ACC112 (cell line): ENCODE data around the gene NOL3.

Experiments
- H2AFZ ChIP-seq: fragments of 200-600 bp; sonication (generic); one replicate; pipeline ENCODE4 v1.6.0; 2017; ENCODE audit warnings: antibody characterized with exemption, low read length; ENCODE audit not compliant: unreplicated experiment
- H3K27ac ChIP-seq: fragments of 200-600 bp; sonication (generic); 2 replicates; pipeline ENCODE4 v1.5.1; 2014; ENCODE audit warnings: low read depth, mild to moderate bottlenecking, antibody characterized with exemption, low read length, moderate library complexity
- H3K27me3 ChIP-seq: fragments of 200-600 bp; sonication (generic); 2 replicates; pipeline ENCODE4 v1.6.1; 2014; ENCODE audit warnings: mild to moderate bottlenecking, antibody characterized with exemption, low read length, moderate library complexity, mixed read lengths; ENCODE audit not compliant: insufficient read depth
- H3K36me3 ChIP-seq: fragments of 200-600 bp; sonication (generic); 2 replicates; pipeline ENCODE4 v1.6.1; 2016; ENCODE audit warnings: mild to moderate bottlenecking, antibody characterized with exemption, low read length, moderate library complexity, mixed read lengths; ENCODE audit not compliant: insufficient read depth
- H3K4me1 ChIP-seq: fragments of 200-600 bp; sonication (generic); one replicate; pipeline ENCODE4 v1.6.1; 2016; ENCODE audit warnings: low read length, mixed read lengths; ENCODE audit not compliant: insufficient read depth, unreplicated experiment, control insufficient read depth
- H3K4me3 ChIP-seq: fragments of 200-600 bp; sonication (generic); 2 replicates; pipeline ENCODE4 v1.5.1; 2014; ENCODE audit warnings: mild to moderate bottlenecking, low read depth, low read length
- H3K79me2 ChIP-seq: fragments of 200-600 bp; sonication (generic); one replicate; pipeline ENCODE4 v1.6.0; 2016; ENCODE audit warnings: low read length; ENCODE audit not compliant: control insufficient read depth, unreplicated experiment, insufficient read depth

The NOL3 gene

DNA sequence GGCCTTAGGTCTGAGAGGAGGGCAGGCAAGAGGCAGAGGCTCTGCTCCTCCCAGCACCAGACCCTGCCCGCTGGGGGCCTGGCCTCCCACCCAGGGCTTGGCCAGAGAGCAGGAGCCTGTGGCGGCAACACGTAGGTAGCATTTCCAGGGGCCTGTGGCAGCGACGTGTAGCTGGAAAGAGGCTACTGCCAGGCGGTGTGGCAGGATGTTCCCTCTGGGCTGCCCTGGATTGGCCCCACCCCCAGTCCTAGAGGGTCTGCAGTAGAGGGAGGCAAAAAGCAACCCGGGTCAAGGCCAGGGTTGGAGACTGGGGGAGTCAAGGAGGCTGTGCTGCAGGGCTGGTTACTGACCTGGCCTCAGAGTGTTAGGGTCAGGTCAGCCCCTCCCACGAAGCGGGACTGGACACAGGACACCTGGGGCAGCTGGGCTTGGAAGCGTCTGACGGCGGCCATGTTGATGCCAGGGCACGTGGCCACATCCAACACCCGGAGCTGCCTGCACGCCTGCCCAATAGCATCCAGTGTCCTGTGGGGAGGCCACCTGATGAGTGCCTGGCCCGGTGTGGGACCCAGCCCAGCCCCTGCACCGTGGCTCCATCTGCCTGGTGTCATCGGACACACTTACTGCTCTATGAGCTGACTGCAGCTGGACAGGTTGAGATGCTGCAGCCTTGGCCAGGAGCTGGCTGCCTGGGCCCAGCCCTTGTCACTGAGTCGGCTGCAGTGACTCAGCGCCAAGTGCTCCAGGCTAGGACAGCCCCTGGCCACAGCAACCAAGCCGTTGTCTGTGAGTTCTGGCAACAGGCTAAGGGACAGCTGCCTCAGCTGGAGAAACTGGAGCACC lies 37.1 kb downstream of the NOL3 start:
- H3K27me3 ChIP-seq = no peaks in the 10 kb centered on the region
- peaks cover 25% of the 10 kb centered on the region for H3K4me1 ChIP-seq
- no peak overlapping the region for H3K4me3 ChIP-seq
- no peak overlapping the region for H2AFZ ChIP-seq
- peak overlapping the region; percentile 26 for H3K27ac ChIP-seq
- H3K79me2 ChIP-seq = no peaks in the 10 kb centered on the region
- H3K36me3 ChIP-seq = no peaks in the 10 kb centered on the region

DNA sequence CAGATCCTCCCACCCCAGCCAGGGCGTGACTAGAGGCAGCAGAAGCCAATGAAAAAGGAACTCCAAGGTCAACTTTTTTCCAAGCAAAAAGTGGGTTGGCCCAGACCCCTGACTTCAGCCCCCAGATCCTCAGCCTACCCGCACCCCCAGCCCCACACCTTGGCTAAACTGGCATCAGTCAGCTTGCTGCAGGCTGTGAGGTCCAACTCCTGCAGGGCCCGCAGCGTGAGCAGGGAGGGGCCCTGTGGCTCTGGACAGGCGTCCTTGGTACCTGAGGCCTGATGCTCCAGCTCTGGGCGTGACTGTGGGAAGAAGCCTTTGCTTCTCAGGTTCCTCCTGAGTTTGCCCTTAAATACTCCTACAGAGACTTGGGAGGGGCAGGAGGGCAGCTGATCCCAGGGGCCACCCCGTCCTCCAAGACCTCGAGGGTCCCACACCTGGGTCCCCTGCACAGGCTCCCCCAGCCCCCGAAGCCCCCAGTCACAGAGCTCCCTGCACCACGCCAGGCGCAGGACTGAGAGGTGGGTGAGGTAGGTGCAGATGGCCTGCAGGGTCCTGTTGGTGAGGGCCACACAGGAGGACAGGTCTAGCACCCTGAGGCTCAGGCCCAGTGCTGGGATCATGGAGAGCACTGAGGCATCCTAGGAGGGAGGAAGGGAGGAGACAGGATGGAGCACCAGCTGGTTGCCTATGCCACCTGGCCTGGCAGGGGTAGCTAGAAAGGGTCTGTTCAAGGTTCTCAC lies 38.0 kb downstream of the NOL3 start:
- Histone ChIP-seq H3K79me2 (no peaks in the 10 kb centered on the region), H3K27me3 (no peaks in the 10 kb centered on the region), H3K27ac (no peak overlapping the region; the same call in 1 of the 2 replicates), H3K4me3 (no peak overlapping the region), H3K4me1 (peaks cover 25% of the 10 kb centered on the region), H2AFZ (no peak overlapping the region), H3K36me3 (no peaks in the 10 kb centered on the region)

DNA sequence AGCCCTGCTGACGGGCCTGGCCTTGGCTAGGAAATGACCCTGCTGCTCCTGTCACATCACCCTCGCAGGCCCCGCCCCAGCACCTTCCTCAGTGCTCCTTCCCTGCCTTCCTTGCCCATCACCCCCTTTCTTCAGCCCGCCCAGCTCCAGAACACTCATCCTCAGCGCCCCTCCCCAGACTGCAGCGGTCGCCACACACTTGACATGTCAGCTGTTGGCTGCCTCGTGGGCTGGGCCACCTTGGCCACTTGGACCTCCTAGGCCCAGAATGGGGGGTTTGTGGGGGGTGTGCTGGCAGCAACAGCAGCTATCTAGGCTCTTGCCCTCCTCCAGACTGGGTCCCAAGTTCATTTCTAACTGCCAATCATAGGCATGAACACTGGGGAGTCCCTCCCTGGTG lies 39.2 kb downstream of the NOL3 start:
- Histone ChIP-seq H3K27me3 (no peaks in the 10 kb centered on the region), H3K79me2 (no peaks in the 10 kb centered on the region), H2AFZ (no peak overlapping the region), H3K4me1 (peaks cover 25% of the 10 kb centered on the region), H3K36me3 (no peaks in the 10 kb centered on the region), H3K27ac (no peak overlapping the region), H3K4me3 (no peak overlapping the region)

DNA sequence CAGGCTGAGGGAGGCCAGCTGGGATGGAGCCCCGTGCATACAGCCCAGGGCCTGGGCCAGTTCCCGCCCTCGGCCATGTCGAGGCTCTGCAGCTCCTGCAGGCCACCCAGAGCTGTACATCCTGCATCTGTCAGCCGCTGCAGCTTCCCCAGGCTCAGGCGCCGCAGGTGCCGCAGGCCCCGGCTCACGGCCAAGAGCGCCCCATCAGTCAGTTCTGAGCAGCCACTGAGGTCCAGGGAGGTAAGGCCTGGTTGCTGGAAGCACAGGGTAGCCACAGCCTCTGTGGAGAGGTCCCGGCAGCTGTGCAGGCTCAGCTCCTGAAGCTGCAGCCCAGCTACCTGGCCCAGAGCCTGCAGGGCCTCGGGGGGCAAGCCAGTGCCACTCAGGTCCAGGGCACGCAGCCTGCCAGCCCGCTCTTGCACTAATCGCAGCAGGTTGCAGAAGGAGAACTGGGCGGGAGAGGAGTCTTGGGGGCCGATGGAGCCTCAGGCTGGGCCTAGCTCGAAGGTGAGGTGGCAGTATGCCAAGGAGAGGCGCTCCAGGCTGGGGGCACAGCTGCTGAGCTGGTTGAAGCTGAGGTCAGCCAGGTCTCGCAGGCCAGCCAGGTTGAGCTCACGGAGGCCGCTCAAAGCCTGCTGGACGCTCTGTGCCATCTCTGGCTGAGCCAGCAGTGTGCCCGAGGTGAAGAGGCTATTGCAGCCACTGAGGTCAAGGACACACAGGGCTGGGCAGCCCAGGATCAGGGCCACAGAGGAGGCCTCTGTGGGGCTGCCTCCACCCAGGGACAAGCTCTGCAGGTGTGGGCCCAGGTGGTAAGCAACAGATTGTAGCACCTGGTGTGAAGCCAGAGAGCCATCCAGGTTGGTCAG lies 40.0 kb downstream of the NOL3 start:
- Histone ChIP-seq H3K27ac (no peak overlapping the region), H3K4me1 (peaks cover 25% of the 10 kb centered on the region), H3K36me3 (no peaks in the 10 kb centered on the region), H3K79me2 (no peaks in the 10 kb centered on the region), H3K4me3 (no peak overlapping the region), H3K27me3 (no peaks in the 10 kb centered on the region), H2AFZ (no peak overlapping the region)

DNA sequence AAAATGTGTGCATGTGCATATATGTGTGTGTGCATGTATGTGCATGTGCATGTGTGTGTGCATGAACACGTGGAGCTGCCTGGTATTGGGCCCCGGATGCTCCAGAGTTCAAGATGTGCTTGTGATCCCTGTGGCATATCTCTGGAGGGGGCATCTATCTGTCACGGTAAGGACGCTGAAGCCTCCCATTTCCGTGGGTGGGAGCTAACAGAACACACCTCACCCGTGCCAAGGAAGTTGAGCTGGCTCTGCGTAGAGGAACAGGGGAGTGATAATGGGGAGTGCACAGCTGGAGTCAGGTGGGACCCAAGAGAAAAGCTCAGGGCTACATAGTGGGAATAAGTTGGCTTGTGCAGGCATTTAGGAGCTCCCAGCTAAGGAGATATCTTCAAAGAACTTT lies 41.3 kb downstream of the NOL3 start:
- Histone ChIP-seq H3K36me3 (no peaks in the 10 kb centered on the region), H2AFZ (no peak overlapping the region), H3K79me2 (no peaks in the 10 kb centered on the region), H3K27me3 (no peaks in the 10 kb centered on the region), H3K4me3 (no peak overlapping the region), H3K27ac (no peak overlapping the region), H3K4me1 (peaks cover 19% of the 10 kb centered on the region)

DNA sequence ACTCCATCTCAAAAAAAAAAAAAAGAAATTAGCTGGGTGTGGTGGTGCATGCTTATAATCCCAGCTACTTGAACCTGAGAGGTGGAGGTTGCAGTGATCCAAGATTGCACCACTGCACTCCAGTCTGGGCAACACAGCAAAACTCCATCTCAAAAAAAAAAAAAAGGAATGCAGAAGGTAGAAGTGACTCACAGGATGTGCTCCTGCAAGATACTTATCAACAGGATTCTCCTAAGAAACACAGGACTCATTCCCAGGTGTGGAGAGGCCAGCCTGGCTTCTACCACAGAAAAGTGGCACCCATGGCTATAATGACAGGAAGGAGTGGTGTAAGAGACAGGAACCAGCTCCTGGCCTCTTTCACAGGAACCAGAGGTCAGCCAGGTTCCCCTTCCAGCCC lies 42.4 kb downstream of the NOL3 start:
- Histone ChIP-seq H3K79me2 (no peaks in the 10 kb centered on the region), H3K4me3 (no peak overlapping the region), H3K36me3 (no peaks in the 10 kb centered on the region), H2AFZ (no peak overlapping the region), H3K27me3 (no peaks in the 10 kb centered on the region), H3K27ac (no peak overlapping the region), H3K4me1 (peaks cover 15% of the 10 kb centered on the region)

DNA sequence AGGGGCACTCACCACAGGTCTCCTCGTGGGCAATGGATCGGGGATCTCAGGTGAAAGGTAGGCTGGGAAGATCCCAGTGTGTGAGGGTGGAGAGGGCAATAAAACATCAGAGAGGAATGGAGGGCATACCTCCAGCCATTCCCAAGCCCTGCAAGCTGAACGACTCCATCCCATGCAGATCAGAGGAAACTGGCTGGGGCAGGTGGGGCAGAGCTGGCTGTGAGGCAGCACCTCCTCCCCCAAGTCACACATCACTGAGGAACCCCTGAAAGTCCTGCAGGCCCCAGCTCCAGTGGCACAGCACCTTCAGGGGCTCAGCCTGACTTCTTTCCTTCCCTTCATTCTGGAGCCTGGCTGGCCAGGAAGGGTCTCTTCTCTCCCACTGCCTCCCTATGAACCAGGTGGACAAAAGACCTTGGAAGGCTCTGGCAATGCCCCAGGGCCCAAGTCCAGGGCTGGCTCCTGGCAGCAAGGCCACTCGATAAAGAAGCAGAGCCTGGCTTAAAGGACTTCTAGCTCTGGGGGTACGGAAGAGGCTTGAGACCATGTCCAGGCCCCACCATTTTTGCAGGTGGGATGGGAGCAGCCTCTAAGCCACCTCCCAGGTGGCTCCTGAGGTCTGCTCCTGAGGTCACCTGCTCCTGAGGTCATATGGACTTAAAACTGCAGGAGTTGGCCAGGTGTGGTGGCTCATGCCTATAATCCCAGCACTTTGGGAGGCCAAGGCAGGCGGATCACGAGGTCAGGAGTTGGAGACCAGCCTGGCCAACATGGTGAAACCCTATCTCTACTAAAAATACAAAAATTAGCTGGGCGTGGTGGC lies 43.1 kb downstream of the NOL3 start:
- no peak overlapping the region for H2AFZ ChIP-seq
- no peak overlapping the region for H3K27ac ChIP-seq
- no peaks in the 10 kb centered on the region for H3K79me2 ChIP-seq

DNA sequence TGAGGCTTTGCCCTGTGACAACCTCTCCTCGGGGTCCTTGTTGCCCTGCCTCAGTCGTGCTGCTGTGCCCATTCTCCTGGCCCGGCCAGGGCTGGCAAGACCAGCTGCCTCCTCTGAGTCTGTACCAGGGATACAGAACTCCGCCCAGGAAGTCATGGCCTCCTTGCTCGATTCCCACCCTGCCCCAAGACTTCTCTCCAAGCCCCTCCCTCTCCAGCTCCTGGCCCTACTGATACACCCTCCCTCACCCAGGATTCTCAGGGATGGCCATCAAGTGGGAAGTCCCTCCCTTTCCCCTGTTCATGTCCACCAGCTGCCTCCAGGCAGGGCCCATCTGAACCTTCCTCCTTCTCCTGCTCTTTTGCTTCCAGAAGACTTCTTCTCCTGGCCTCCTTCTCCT lies 45.4 kb downstream of the NOL3 start:
- Histone ChIP-seq H3K4me3 (no peak overlapping the region), H3K4me1 (peaks cover 7% of the 10 kb centered on the region), H3K36me3 (no peaks in the 10 kb centered on the region), H3K79me2 (no peaks in the 10 kb centered on the region), H3K27ac (no peak overlapping the region), H3K27me3 (no peaks in the 10 kb centered on the region), H2AFZ (no peak overlapping the region)

More for the DNA sequence above, 43.1 kb downstream of the NOL3 start:
- H3K36me3 ChIP-seq = no peaks in the 10 kb centered on the region
- H3K27me3 ChIP-seq = no peaks in the 10 kb centered on the region
- peaks cover 9% of the 10 kb centered on the region for H3K4me1 ChIP-seq
- no peak overlapping the region for H3K4me3 ChIP-seq

DNA sequence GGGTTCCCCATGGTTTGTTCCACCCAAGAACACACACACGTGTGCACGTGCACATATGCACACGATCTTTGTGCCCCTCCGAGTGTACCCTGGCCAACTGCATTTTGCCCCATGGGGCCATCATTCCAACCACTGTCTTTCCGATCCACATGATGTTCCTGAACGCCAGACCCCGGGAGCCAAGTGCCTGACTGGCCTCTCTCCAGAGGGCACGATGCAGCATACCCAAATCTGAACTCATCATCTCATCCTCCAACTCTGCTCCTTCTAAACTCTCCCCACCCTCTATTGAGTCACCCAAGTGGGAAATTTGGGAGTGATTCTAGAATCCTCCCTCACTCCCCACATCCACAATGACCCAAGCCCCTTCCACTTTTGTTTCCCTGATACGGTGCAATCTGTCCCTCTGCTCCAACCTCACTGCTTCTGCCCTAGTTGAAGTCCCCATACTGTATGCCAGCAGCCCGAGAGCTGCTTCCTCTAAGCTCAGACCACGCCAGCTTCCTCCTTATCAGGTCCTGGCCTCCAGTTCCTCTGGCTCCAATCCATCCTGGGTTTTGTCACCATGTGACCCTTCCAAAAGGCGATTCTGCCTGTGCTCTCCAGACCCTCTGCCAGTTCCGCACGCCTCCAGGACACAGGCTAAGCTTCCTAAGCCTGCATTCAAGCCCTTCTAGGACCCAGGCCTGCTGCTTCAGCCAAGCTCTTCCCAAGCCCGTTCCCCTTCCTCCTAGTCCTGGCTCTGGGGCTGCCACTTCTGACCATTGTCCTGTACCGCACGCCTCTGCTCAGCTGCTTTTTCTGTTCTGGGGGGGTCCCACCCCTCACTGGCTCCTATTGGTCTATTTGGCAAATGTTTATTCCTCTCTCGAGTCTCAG lies 46.5 kb downstream of the NOL3 start:
- no peaks in the 10 kb centered on the region for H3K27me3 ChIP-seq
- no peak overlapping the region for H2AFZ ChIP-seq
- peaks cover 7% of the 10 kb centered on the region for H3K4me1 ChIP-seq
- no peaks in the 10 kb centered on the region for H3K36me3 ChIP-seq
- H3K27ac ChIP-seq = no peak overlapping the region
- H3K79me2 ChIP-seq = no peaks in the 10 kb centered on the region
- H3K4me3 ChIP-seq = no peak overlapping the region
